ENCODE data around the gene TMEM72.

TMEM72 gene

DNA sequence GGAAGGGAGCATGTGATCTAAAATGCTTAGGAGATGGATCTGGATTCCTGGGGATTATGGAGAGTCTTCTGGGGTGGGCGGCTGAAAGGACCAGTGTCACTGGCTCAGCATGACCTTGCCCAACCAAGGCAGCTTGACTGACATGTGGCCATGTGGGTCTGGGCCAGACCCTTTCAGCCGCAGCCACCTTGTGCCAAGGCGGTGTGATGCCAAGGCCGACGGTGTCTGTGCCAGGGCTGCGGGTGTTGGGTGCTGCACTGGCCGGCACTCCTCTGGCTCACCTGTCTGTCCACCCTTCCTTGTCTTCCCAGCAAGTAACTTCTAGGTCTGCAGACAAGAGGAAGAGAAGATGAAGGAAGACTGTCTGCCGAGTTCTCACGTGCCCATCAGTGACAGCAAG lies 58.7 kb downstream of the TMEM72 start:
- DNase-seq = no peak

DNA sequence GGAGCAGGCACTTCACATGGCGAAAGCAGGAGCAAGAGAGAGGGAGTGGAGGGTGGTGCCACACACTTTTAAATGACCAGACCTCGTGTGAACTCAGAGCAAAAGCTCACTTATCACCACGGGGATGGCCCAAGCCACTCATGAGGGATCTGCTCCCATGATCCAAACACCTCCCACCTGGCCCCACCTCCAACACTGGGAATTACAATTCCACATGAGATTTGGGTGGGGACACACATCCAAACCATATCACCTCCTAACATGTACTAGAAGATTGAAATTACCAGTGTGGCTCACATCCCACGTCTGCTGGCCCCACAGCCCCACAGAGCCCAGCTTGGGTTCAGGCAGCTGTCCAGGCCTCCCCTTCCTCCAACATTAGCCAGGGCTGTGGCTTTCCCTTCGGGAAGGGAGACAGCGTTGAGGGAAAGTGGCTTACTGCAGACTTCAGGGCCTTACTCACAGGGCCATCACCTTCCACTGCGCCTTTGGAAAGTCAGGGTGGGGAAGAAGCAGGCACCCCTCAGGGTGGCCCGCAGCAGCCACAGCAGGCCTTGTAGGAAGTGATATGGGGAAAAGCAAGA lies 59.8 kb downstream of the TMEM72 start:
- no peak for DNase-seq

DNA sequence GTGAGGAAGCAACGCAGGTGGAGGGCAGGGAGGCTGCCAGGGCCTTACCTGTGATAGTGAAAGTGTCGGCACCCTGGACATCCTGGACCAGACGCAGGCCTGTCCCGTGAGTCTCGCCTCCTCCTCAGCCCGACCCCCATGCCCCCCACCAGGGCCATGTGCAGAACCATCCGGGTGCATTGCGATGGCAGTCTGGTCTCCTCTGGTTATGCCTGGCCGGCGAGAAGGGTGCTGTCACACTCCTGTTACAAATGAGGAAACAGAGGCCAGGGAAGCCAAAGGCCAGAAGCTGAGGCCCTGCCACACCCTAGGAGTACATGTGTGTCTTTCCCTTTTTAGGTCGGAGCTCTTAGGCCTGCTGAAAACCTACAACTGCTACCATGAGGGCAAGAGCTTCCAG lies 60.3 kb downstream of the TMEM72 start:
- no peak for DNase-seq

DNA sequence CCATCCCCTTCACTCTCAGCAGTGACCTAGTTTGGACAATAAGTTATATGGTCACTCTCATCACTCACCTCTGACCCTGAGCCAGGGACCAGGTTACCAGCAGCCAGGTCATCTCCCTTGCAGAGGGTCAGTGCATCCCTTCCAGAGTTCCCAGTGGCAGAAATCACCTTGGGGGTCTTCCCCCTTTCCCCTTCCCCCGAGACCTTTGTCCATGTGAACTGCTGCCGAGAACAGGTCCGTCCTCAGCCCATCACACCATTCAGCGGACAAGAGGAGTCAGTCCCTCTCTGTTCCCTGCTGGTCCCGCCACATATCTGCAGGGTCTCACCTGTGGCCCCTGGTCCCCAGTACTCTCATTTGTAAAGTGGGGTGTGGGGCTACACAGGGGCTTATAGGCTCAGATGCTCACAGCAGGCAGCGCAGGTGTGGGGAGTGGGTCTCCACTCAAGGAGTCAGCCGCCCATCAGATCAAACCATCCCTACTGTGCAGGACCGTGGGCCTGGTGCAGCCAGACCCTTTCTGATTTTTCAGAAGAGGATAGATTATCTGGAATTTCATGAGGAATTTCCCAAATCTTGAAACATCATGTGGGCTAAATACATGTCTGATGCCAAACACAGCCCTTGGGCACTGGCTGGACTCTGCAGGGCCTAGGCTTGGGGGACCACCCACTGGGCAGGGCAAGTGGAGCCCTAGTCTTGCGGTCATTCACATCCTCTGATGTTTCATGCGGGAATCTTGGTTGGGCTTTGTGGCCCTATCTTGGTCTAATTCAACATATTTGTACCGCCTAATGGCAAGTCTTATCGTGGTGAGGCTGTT lies 61.0 kb downstream of the TMEM72 start:
- DNase-seq = no peak

DNA sequence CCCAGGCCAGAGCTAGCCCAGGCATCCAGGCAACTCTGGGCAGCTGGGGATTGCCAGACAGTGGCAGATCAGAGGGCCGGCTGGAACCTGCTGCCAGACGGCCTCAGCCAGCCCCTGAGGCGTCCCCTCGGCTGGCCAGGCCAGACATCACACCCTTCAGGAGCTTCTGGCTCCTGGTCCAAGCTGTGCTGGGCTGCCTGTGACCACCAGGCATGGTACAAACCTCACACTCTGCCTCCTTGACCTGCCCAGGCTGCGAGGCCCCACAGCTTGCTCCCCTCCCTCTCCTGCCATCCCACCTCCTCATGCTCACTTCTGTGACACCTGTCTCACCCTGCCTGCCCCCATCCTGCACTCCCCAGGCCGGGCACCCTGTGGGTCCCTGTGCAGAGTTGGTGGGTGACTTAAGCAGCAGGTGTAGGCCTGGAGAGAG lies 61.8 kb downstream of the TMEM72 start:
- DNase-seq = no peak

DNA sequence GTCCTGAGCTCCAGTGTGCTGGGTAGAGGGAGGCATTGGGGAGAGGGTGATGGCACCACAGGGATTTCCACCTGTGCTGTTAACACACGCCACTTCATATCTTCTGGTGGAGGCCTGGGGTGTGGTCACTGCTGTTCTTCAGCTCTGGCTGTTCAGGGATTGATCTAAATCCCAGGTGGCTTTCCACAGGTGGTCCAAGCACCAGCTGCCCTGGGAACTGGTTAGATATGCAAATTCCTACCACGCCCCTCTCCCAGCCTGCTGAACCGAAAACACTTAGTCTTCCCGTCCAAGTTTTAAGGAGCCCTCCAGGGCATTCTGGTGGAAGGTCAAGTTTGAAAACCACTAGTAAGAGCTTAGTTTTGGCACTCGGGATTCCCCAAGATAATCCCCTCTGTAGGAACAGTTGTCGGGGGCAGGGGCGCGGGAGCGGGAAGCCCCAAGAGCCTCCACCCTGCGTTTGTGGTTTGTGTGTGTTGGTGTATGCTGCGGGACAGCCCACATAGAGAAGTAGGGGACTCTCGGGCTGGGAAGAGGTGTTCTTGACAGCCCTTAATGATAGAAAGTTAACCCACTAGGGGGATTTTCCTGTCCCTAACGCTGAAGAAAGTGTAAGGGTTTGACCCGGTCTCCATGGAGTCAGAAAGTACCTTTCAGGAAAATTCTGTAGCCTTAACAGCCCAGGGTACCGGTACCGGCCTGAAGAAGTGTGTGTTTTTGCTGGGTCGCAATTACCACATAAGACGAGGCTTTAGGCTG lies 62.4 kb downstream of the TMEM72 start:
- peak; percentile 79 to 88 for DNase-seq

DNA sequence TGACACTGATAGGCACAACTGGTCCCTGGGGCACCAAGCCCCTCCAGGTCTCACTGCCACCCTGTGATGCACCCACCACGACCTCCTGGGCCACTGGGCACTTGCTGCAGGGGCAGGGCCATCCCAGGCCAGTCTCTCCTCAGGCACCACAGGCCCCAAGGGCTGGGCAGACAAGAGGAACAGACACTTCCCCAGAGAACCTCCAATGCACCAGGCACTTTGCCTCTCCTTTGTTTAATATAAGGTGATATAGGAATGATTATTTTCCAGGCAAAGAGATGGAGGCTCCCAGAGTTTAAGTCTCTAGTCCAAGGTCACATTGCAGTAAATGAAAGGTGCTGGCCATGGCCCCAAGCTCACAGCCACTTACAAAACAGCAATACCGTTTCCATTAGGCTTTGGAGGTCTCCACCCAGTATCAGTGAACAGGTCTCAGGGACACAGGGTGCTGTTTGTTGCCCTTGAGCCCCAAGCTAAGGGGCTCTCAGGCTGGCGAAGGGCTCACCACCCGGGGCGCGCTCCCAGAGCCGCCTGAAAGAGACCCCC lies 63.0 kb downstream of the TMEM72 start:
- peak in 1 of 2 experiments; percentile 33 for DNase-seq

DNA sequence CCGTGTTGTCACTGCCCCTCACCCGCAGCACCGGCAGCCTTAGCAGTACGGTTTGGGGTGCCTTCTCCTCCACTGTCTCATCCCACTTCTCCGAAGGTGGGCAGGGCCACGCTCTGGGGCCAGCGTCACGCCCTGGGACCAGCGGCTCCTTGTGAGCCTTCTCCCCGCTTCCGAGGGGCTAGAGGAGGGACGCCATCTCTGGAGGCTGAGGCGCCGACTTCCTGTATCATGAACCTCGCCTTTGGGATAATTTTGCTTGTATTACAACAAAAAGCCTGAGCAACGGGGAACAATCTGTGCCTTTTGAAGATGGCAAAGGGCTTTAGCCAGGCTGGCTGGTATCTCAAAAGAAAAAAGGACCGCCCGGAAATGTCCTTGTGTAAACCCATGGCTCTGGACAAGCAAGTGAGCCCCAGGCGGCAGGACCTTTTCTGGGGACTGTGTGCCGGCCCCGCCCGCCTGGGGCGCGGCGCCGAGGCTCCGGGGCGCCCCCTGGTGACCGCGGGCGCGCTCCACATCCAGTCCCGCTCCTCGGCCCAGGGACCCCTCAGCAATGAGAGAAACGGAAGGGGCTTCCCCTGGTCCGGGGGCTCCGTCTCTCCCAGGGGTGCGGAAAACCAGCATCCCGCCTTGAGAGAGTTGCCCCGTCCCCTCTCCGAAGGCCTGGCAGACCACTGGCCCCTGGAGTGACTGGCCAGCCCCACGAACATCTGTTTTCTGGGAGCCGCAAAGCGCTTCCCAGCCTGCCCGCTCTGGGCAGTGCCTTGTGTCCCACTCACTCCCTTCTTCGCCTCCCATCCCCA lies 63.7 kb downstream of the TMEM72 start:
- DNase-seq = peak in 1 of 2 experiments; percentile 56

DNA sequence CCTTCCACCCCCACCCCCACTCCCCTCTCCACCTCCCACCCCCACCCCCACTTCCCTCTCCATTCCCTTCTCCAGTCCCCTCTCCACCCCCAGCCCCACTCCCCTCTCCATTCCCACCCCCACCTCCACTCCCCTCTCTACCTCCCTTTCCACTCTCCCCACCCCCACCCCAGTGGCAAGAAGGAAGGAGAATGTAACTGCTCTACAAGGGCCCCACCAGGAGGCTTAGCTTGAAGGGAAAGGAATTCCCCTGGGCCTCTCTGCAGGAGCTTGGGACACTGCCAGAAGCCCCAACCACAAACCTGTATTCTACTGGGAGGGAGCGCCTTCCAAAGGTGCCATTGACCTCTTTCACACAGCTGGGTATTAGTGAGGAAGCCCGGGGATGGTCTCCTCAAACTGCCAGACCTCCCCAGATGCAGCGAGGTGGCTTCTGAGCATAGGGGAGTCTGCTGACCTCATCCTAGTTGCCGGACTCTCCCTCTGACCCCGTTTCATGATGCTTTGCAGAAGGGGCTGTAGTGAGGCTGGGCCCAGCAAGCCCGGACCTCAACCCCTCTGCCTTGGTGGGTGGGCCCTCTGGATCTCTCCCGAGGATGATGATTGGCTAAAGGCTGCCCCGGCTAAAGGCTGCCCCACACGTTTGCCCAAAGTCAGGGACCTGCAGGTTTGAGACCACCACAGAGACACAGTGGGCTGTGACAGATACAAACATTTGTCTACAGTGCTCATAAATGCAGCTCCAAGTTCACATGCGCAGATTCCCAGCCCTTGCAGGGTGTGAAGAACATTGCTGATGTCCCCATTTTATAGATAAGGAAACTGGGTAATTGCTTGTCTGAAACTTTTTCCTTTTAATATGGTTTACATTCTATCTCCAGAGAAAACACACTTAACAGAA lies 64.5 kb downstream of the TMEM72 start:
- peak; percentile 31 to 69 for DNase-seq

DNA sequence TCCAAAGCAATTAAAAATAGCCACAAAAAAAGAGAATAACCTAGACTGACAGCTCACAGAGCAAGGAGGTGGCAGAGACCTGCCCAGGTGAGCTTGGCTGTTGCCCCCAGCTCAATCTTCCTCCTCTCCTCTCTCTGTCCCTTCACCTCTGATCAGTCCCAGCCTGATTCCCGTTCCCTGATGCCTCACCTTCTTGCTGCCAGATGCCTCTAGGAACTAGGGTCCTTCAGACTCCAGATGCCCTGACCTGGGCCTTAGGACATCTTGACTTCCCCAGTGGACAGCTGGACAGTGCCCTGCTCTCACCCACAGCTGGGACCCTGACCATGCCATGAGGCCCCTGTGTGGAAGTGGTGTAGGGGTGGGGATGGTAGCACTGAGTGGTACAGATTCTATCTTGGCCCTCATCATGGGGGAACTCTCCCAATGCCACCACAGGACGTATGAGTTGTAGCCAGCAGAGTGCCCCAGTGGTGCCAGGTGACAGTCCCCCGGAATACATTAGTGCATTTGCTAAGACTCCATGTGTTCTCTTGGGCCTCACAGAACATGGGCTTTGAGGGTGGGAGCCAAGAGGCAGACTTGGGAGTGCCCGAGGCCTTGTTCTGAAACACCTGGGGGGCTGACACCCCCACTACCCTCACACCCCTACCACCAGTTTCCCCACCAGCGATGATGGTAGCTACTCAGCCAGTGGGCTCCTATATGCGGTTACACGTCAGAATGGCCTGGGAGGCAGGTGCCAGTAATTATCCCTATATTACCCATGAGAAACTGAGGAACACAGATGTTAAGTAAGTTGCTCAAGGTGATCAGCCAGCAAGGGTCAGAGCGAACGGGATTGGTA lies 65.4 kb downstream of the TMEM72 start:
- DNase-seq = no peak

DNA sequence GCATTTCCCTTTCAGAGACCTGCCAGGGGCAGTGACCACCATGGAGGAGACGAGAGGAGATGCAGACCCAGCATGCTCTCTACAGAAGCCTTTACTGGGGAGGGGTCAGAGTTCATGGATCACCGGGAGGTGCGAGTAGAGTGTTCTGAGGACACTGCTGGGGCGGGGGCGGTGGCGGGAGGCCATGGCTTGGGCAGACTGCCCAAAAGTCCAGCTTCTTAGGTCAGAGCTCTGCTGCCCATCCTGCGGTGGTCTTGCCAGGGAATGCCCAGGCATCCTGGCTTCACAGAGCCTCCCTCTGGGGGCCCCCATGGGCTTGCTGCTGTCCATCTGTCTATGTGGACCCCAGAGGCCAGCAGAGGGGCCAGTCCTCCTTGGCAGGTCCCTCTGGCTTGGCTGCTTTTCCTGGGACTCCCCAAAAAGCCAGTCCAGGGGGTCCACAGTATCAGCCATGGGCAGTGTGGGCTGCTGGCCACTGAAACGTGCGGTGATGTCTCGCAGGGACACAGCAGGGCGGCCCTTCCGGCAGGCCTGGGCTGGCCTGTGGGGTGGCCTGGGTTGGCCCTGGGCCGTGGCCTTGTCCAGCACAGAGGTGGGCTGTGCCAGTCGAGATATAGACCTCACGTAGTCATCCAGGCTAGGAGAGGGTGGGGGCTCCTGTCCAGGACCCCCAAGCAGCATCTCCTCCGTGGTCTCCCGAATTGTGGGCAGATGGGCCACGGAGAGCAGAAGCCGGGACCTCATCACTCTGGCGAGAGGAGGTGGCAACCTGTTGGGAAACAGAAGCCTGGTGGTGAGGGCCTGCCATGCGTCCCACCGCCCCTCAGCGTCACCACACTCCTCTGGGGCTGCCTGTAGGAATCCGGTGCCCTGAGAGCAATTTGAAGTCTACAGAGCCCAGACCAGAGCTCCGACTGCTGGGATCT lies 66.4 kb downstream of the TMEM72 start:
- no peak for DNase-seq

DNA sequence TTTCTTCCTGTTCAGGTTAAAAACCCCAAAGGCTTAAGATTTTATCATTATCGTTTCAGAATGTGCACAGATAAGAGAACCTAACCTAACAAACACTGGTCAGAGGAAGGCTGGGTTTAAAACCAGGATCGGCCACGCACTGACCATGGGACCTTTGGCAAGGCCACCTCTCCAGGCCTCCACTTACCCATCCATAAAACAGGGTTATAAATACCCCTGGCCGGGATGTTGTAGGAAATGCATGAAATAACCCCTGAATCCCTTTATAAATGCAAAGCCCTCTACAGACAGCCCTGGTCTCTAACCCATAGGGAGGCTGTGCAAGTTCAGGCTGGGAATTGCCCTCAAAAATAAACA lies 67.1 kb downstream of the TMEM72 start:
- DNase-seq = no peak

DNA sequence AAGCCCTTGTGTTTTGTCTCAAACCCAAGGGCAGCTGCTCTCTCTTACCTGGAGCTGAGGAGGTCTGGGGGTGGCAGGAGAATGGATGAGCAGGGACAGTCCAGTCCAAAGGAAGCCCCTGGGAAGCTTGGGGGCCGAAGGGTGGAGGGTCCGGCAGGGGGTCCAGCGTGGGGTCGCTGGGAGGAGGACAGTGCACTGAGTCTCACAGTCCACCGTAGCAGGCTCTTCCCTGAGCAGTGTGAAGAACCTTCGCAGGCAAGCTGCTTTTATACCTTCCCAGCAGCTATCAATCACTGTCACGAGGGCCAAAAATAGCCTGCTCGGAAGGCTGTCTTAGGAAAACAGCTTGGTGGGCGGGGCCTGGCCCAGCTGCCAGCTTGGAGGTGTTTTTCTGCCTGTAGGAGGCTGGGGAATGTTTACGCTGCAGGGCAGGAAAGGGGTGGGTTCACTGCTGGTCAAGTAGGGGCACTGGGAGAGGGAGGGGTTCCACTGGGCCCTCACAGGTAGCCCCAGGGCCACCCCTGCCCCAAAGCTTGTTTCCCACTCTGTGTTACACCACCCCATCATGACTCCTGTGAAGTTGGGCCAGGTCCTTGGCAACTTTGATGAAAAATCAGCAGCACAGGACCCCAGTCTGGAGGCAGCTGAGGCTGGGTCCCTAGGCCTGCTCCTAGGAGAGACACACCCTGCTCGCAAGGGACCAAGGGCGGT lies 67.6 kb downstream of the TMEM72 start, which contains the start of gene DEPP1:
Gene DEPP1 (minus strand): TSS at position 240 of the 711 bp plus-strand sequence. CDS start 779 bp downstream, outside the sequence.
- peak; percentile 73 to 93 for DNase-seq

DNA sequence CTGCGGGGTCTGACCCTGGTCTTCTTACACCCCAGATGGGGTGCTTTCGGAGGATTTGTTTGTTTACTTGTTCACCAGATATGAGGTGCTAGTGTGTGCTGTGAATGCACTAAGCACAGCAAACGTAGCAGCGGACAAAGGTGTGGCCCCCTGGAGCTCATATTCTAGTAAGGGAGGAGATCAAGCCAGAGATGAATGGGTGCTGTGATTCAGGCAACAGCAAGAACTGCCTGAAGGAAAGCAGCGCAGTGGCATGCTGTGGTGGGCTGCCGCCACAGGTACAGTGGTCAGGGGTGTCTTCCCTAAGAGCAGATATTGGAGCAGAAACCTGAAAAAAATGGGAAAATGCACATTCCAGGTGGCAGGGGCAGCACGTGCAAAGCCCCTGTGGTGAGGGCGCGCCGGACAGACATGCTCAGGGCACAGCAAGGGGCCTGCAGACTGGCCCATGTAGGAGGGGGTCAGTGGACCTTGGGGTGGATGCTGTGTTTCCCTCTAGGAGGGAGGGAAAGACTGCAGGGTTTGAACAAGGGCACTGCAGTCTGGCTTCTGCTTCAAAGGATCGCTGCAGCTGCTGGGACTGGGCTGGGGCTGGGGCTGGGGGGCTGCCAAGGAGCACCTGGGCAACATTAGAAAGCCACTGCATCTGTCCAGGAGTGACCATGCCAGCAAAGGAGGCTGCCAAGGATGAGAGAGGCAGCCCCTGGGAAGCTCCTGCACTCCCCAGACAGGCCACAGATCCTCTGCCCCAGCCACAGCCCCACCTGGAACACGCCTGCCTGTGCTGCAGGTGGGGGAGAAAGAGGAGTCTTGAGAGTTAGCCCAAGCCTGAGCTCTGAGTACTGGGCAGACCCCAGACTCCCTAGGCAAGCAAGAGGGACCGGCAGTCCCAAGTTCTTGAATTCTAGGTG lies 68.4 kb downstream of the TMEM72 start:
- DNase-seq = no peak

DNA sequence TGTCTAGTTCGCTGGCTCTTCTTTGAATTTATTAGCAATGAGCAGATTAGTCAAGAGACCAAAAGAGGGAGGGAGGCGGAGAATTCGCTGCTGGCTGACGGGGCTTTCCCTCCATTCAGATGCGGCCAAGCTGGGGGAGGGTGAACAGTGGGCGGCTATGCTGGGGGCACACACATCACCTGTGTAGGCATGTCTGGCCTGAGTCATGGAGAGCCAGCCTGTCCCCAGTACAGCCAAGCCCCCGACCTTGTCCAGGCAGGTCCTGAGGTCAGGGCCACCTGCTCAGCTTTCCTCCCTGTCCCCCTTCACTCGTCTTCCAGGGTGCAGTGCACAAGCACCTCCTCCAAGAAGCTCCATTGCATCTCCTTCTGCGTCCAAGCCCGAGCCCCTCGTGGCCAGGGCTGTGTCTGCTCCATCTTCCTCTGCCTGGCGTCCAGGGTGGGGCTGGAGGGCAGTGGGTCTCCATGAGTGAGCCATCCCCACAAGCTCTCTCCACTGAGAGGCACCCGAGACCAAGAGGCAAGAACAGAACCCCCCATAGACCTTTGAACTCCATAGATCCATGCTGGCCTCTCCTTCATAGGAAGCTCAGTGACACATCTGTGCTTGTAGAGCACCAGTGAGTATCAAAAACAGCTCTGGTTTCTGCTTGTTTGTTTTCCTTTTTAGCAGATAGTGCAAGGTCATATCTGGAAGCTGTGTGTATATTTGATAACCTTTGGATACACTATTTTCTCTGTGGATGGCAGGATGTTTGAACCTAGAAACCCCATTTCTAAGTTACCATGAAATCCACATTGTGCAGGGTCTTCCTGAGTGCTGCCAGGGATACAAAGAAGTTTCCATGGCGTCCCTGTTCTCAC lies 69.4 kb downstream of the TMEM72 start:
- no peak for DNase-seq
